Thyroid gland (tissue), 4 donors: ENCODE measurements around the gene SH3RF1.

ENCODE experiments used
- POLR2A ChIP-seq, 2 donors: fragments of 450-650 bp; IDR thresholded peaks; one replicate each; pipeline ENCODE4 v1.6.1; 2017; ENCODE audit warnings: antibody characterized with exemption in 2 of 2, mild to moderate bottlenecking in 2 of 2, moderate library complexity in 1 of 2
- TF ChIP-seq, protein P1 (sequence below), 6 experiments: fragments of 200-600 bp in 3 of 6; fragments of 450-650 bp in 3 of 6; sonication (generic) in 3 of 6; IDR thresholded peaks; one replicate each; pipeline ENCODE4 v1.5.1; 2016 to 2019; ENCODE audit warnings: antibody characterized with exemption in 6 of 6, mild to moderate bottlenecking in 2 of 6, inconsistent platforms in 1 of 6, moderate library complexity in 1 of 6

DNA sequence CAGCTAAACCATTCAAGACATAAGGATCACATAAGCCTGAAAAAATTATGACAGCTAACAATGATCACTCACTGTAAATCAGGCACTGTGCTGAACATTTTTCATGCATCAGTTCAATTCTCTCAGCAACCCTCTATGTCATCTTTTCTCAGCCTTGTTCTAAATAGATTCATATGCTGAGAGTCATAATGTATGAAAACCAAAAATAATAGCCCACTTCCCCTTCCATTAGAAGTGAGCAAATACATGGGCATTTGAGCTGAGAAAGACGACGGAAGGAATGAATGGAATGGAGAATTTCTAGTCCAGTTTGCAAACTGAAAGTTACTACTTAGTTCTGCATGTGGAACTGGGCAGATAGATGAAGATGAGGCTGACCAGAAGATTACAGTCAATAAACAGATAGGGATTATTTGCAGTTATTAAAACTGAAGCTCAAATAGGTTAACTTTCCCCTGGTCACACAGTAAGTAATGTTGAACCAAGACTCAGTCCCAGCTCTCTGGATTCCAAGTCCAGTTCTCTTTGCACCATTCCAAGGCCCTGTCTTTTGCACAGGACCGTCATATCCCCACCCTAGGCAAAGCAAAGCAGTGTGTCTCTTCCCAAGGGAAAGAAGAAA, 1.6 kb upstream of the SH3RF1 start:
- TF ChIP-seq, protein P1, sequence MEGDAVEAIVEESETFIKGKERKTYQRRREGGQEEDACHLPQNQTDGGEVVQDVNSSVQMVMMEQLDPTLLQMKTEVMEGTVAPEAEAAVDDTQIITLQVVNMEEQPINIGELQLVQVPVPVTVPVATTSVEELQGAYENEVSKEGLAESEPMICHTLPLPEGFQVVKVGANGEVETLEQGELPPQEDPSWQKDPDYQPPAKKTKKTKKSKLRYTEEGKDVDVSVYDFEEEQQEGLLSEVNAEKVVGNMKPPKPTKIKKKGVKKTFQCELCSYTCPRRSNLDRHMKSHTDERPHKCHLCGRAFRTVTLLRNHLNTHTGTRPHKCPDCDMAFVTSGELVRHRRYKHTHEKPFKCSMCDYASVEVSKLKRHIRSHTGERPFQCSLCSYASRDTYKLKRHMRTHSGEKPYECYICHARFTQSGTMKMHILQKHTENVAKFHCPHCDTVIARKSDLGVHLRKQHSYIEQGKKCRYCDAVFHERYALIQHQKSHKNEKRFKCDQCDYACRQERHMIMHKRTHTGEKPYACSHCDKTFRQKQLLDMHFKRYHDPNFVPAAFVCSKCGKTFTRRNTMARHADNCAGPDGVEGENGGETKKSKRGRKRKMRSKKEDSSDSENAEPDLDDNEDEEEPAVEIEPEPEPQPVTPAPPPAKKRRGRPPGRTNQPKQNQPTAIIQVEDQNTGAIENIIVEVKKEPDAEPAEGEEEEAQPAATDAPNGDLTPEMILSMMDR (IDR thresholded peaks at IDR 0.05): no peak
- TF ChIP-seq POLR2A (IDR thresholded peaks at IDR 0.05): no peak
